GM12801 (cell line): ENCODE results near the gene WDR47.

Source experiments
- CTCF ChIP-seq: IDR thresholded peaks from one replicate; pipeline ENCODE4 v1.5.1; 2011; ENCODE audit warnings: control low read depth; ENCODE audit not compliant: insufficient read length; ENCODE audit errors: extremely low read depth

Gene WDR47

GRCh38 chr1:109065137-109065536, 23.2 kb upstream of the WDR47 start:
- no peak for TF ChIP-seq CTCF

GRCh38 chr1:109061183-109061582, 19.3 kb upstream of the WDR47 start:
- no peak for TF ChIP-seq CTCF

- TF ChIP-seq CTCF = no peak
Measured at GRCh38 chr1:109060707-109061106, 18.8 kb upstream of the WDR47 start.

GRCh38 chr1:109059026-109059425, 17.1 kb upstream of the WDR47 start:
- no peak for TF ChIP-seq CTCF

- no peak for TF ChIP-seq CTCF
Measured at GRCh38 chr1:109056064-109056463, 14.2 kb upstream of the WDR47 start.

GRCh38 chr1:109050228-109050995, 8.5 kb upstream of the WDR47 start:
- no peak for TF ChIP-seq CTCF

GRCh38 chr1:109048335-109048734, 6.4 kb upstream of the WDR47 start:
- no peak for TF ChIP-seq CTCF

GRCh38 chr1:109047339-109047738, 5.4 kb upstream of the WDR47 start:
- TF ChIP-seq CTCF = no peak
